GM21825 (cell line): ENCODE results near the gene MAOB.
"Not testable (repeated sequence)": the region's sequence is repeated elsewhere in the genome, so short reads cannot be mapped to it uniquely, and the experiment has no call there.

Source experiments
- ATAC-seq: cut with Tn5 transposase; IDR thresholded peaks from one replicate; pipeline ENCODE4 v1.9.1; 2021; ENCODE audit warnings: mild to moderate bottlenecking, moderate library complexity; ENCODE audit not compliant: unreplicated experiment

The MAOB gene

DNA sequence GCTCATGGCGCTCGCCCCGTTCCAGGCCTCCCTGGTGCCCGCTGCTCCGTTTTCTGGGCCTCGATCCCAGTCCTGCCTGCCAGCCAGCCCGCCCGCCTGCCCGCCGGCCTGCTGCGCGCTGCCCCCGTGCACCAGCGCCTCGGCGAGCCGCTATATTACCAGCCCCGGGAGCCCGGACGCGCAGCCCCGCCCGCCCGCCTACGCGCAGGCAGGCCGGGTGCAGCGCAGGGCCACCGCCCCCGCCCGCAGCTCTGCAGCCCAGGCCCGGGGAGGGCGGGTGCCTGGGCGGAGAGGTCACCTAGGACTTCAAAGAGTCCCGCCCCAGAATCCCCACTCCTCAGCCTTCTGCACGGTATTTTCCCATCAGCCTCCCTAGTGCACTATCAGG is at the start of gene MAOB:
Gene MAOB (minus strand): TSS at position 157 of the 388 bp plus-strand sequence. CDS start 151 bp downstream, at position 6.
- no peak for ATAC-seq

DNA sequence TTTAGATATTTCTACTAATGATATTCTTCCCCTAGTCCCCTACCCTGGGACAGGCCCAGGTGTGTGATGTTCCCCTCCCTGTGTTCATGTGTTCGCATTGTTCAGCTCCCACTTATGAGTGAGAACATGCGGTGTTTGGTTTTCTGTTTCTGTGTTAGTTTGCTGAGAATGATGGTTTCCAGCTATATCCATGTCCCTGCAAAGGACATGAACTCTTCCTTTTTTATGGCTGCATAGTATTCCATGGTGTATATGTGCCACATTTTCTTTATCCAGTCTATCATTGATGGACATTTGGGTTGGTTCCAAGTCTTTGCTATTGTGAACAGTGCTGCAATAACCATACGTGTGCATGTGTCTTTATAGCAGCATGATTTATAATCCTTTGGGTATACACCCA is 39.8 kb upstream of the MAOB start:
- ATAC-seq, result not testable (repeated sequence)

DNA sequence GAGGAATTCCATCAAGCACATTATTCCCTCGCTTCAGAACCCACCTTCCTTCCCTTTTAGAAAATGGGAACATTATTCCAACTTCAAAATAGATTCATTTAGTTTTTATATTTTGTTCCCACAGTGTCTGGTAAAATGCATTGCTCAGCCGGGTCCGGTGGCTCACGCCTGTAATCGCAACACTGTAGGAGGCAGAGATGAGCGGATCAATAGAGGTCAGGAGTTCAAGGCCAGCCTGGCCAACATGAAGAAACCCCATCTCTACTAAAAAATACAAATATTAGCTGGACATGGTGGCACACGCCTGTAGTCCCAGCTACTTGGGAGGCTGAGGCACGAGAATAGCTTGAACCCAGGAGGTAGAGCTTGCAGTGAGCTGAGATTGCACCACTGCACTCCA is 28.5 kb upstream of the MAOB start:
- ATAC-seq, result not testable (repeated sequence)

DNA sequence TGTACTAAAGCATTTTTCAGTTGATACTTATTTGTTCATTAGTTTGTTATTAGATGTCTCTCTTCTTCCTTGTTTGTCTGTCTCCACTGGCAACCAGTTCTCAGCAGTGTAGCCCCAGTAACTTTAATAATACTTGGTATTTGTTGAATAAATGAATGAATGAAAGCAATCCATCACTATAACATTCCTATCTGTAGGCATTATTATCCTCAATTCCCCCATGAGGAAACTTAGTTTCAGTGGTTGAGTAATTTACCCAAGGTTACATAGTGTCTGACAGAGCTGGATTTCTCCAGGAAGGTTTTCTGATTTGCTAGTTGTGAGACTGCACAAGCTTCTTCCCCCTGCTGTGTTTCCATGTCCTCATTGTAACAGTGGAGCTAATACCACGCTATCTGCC is 27.8 kb upstream of the MAOB start:
- ATAC-seq, result no peak

DNA sequence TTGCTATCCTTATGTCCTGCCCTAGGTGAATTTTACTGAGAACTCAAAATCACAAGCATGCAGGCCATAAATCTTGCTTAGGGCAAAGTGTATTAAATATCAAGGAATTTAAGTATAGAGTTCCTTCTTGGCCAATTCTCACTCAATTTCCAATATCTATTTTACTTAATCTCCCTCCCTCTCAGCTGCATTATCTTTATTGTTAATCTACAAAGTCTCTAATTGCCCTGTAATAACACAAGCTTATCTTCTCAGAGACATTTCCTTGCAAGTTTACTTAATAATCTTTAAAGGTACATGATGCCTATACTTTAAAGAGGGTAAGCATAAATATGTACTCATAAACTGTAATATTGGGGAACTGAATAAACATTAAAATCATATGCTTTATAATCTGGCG is 26.9 kb upstream of the MAOB start:
- ATAC-seq, result no peak

DNA sequence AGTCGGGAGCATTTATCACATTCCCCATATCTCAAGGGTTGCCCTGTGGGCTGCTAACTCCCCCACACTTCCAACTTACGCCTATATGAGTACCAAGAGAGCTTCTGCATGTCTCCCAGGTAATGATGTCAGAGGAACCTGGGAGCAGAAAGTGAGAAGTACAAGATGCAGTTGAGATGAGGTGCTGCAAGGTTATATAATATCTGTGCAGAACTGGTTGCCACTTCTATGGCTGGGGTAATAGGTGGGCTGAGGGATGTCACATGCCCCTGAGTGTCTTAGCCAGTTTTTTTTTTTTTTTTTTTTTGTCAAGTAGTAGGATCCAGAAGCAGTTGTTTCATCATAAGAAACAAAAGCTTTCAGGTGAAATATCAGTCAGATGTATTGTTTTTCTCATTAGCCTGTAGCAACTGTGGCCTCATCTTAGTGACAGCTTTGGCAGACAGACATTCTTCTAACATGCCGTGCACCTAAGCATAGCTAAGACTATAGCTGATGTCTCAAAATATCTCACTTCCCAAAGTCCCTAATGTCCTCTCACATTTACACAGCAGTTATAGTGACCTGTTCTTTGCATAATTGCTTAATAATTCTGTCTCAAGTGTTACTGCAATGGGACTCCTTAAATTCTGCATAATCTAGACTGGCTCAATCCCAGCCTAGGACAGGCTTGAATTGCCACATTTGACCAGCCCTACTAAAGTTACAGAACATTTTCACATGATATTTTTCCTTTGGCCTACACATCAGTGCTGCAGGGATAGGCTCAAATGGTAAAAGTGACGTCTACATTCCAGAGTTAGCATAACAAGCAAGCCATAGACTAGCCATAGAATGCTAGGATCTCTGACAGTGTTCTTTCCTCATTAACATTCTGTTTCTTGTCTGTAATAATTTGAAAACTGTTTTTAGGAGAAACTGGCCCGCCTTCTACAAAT is 17.9 kb upstream of the MAOB start:
- no peak for ATAC-seq

DNA sequence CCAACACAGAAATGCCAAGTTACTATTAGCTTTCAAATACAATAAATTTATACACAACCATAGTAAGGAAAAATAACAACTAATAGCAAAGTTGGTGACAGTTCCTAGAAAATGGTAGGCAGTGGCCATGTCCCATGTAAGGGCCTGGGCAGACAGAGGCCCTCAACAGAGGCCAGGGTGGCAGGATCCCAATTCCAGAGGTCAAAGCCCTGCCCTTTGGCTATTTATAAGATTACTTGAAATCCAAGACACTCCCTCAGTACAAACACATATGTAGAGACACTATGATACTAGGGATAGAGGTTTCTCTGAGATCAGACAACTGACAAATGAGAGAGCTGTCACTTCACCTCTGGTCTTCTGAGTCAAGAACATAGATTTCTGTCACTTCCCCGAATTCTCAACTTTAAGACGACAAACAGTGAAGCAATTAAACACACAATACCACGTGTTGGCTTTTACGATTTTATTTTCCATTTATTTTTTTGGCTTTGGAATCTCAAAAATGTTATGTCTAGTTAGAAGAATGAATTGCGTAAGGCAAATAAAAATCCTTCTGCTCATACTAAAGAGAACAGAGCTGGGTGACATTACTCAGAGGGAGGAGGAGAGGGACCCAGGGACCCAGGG is 16.3 kb upstream of the MAOB start:
- no peak for ATAC-seq

DNA sequence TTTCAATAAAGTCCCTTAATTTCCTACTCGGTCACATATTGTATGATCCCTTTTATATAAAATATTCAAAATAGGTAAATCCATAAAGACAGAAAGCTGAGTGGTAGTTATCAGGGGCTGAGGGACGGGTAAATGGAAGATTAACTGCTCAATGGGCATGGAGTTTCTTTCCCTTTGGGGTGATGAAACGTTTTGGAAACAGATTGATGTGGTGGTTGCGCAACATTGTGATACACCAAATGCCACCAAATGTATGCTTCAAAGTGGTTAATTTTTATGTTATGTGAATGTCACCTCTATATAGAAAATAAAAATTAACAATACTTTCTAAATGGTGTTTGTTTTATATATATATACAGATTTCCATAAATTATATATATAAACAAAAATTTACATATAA is 15.0 kb upstream of the MAOB start:
- ATAC-seq, result no peak

DNA sequence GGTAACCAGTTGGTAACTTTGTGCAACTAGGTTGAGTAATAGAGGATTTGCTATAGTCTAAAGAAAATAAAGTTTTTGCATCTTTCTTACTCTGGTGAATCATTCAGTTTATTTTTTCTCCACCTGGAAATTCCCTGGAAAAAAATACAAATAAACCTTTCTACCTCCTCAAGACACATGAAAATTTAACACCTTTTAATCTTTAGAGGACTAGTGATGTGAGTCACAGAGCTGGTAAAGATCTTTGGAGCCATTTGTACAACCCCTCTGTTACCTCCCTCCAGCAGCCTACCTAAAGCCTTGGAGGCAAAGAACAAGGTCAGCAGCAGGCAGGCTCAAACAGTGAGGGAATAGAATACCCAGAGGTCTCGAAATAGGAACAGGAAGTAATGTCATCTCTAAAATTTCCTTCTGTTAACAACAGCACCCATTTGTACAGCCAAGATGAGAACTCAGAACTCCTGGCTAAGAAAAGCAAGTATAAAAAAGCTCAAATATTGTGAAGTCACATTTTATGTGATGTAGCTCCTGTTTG is 10.2 kb upstream of the MAOB start:
- no peak for ATAC-seq

DNA sequence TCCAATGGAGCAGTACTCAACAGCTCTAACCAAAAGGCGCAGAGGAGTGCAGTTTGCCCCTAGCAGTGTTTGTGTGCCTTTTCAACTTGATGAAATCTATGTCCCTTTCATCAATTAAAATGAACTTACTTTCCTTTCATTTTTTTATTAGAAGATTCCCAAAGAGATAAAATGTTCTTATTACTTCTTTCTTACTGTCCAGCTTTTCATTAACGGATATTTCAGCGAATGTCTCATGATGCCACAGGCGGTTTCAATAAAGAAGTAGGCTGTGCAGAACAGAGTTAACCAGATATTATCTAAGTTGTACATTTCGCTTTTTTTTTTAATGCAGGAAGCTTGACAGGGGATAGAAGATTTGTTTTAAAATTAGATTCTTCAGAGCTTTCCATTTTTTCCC is 3.4 kb upstream of the MAOB start:
- no peak for ATAC-seq

DNA sequence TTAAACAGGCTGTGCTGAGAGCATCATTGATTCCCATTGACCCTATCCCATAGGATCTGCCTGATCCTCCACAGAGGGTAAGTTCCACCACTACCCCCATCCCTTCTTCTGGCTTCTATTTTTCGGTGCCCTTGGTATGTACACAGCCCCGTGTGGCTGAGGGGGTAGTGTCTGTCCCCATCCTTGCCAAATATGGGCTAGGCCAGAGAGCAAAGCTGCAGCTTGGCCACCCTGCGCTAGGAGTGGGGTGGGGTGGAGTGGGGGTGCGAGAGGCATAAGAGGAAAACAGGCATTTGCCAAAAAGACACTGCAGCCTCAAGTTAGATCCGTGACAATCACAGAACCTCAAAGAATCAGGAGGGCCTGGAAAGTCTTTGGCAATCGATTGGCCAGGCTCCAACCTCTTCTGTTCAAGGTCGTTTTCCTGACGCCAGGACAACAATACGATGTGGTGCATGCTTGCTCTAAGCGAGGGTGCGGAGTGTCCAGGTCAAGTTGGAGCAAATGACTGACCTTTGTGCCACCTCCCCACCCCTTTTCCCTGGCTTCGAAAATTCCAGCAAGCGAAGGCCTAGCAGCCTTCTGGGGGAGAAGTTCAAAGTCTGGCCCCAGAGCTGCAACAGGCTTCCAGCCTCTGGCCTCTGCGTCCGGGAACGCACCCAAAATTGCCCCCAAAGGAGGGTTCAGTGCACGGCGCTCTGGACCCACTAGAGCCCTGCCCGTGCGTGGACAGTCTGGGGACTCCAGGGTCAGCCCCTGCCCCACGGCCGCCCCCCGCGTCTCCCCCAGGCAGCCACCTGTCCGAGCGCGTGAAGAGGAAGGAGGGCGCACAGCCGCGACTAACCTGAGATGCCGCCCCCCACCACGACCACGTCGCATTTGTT is 598 bp downstream of the MAOB start:
- ATAC-seq, result no peak

DNA sequence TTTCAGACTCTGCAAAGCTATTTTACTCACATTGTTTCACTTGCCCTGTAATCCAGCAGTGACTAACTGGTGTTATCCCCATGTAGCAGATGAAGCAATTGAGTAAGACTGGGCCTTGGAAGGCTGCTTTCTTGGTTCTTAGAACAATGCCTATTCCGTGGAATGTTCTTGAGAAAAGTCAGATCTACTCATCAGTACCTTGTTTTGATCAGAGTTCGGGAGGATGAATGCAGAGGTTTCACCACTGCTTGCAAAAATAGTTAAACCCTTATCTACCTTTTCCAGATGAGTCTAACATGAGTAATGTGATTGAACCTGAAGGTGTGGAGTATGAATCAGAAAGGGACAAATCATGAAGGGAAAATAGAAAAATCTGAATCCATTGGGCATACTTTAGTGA is 1.8 kb downstream of the MAOB start:
- no peak for ATAC-seq

DNA sequence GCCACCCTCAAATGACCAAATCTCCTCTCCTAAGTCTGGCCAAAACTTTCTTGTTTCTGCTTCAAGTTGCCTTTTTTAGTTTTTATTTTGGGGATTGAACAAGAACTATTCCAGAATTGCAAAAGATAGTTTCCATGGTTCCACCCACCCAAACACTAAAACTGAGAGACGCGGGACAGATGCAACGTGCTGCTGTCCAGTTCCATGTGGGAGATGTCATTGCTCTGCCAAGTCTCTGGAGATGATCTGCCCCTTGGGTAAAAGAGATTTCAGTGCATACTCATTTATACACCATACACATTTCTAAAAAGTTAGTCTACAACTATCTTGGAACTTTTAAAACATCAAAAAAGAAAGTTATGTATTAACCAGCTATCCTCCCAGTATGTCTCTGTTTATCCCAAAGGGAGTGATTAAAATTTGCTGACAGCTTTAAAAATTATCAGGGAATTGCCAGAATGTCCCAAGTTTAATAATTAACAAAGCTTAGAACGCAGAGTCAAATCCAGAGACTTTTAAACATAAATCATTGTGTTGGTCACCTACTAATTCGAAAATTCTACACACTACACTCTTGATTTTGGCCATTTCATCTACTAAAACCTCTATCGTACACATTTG is 3.2 kb downstream of the MAOB start:
- ATAC-seq, result no peak

DNA sequence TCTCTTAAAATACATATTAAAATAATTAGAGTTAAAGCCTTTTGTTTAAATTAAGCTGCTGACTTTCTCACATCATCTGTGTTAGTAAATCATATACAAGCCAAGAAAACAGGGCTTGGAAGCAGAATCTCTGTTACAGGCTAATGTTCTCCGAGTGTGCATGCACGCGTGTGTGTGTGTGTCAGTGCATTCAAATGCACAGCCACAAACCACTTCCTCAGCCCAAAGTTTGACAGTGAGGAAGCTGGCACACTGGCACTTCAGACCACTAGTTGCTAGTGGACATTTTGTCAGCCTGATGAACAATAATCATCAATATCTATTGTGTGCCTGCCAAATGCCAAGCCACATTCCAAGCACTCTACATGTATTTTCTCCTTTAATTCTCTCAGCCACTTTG is 5.6 kb downstream of the MAOB start:
- no peak for ATAC-seq

DNA sequence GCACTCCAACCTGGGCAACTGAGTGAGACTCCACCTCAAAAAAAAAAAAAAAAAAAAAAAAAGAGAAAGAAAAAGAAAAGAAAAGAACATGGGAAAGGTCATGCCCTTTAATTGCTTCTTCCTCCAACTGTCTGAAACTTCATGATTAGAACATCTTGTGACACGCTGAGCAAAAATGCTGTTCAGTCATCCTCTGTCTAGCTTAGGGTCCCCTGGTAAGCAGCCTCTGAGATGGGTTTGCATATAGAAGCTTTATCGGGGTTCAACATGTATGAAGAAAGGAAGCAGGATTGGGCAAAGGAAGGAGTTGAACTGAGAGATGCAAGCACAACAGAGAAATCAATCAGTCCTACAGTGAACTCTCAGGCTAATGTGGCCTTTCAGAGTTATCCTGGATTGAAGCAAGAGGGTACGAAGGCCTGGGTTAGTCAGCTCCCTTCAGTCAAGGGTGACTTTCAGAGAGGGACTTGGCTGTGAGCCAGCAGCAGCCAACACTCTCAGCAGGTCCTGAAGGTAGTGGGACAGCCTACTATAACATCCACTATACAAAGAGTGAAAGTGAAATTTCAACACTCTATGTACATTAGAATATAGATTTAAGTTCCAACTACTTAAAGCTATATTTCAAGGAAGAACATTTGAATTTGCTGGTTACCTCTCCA is 11.4 kb downstream of the MAOB start:
- ATAC-seq, result no peak

DNA sequence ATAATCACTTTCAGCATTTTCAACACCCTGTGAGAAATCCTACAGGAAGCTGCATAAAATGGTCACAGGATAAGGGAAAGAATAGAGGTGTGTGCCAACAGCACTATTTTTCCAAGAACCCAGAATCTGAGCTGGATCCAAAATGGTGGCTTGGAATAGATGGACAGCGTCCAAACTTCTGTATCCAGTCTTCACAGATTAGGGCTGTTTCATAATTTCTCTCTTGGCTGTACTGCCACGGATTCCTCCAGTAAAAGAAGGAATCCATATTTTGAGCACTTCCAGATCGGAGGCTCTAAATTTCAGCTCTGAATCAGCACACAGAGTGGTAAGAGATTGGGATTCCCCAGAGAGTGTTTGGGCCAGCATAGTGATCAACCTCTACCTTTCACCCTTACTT is 12.2 kb downstream of the MAOB start:
- no peak for ATAC-seq

DNA sequence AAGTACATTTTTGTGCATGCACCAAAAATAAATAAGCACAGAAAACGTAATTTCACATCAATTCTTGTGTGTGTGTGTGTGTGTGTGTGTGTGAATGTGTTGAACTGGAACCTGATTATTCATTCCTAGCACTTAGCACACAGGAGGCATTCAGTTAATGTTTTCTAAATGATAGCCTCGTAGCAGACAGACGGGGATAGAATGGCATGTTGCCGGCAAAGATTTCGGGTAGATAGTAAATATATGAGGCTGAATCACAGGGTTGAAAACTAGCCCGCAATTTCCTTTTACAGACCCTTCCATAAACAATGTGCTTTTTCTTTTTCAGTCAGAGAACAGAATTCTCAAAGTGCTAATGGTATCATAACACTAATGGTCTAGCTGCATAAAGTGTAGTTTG is 13.5 kb downstream of the MAOB start:
- ATAC-seq, result no peak

DNA sequence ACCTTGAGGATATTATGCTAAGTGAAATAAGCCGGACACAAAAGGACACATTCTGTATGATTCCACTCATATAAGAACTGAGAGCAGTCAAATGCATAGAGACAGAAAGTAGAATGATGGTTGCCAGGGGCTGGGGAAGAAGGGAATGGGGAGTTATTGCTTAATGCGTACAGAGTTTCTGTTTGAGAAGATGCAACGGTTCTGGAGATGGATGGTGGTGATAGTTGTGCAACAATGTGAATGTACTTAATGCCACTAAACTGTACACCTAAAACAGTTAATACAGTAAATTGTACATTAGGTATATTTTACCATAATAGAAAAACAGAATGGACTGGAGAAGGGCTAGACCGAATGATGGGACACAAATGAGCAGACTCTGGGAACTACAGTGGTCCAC is 15.8 kb downstream of the MAOB start:
- ATAC-seq, result no peak

DNA sequence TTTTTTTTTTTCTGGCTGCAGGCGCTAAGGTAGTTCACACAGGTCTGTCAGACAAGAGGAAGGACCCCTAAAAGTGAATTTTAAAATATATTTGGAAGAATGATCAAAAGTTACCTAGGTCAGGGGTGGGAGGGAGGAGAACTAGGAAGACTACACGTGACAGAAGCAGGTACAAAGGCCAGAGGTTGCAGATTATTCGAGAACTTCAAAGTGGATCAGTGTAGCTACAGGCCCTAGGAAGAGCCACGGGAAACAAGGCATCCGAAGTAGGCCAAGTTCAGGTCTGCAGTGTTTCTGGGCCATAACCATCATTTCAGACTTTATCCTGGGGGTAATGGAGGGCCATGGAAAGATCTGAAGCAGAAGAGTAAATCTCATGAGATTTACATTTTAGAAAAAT is 16.5 kb downstream of the MAOB start:
- no peak for ATAC-seq

DNA sequence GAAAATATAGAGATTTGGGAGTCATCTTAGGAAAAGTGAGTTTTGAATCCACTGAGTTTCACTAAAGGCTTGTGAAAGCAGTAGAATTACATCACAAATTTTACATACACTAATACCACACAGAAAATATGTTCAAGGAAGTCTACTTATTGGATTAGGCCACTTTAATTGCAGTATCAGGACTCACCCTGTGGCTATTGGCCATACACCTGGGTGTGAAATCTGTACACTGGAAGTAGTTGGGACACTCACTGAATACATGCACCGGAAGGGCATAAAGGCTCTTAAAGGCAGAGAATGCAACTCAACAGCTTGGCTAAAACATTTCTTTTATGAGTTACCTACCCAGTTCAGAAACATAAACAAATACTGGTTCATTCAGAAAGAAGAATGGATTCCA is 19.8 kb downstream of the MAOB start:
- no peak for ATAC-seq
